Forelimb muscle (tissue), 1 donor: ENCODE measurements around the gene THAP3. TPM values are rescaled to one million over a fixed set of nuclear protein-coding genes. Genes with fewer than 3 reads are reported as not detected.

Experiments used
- DNase-seq: peaks from one replicate; pipeline ENCODE4 v3.0.0-alpha.2; 2013; ENCODE audit warnings: low read depth
- polyA plus RNA-seq: library from polyadenylated mRNA; unstranded; fragments of 120-200 nt; gene quantifications from one replicate; pipeline ENCODE4 v1.2.1, GENCODE V29; 2013; ENCODE audit not compliant: insufficient read length

The THAP3 gene
- polyA plus RNA-seq, 1 donor = 16.8 TPM

DNA sequence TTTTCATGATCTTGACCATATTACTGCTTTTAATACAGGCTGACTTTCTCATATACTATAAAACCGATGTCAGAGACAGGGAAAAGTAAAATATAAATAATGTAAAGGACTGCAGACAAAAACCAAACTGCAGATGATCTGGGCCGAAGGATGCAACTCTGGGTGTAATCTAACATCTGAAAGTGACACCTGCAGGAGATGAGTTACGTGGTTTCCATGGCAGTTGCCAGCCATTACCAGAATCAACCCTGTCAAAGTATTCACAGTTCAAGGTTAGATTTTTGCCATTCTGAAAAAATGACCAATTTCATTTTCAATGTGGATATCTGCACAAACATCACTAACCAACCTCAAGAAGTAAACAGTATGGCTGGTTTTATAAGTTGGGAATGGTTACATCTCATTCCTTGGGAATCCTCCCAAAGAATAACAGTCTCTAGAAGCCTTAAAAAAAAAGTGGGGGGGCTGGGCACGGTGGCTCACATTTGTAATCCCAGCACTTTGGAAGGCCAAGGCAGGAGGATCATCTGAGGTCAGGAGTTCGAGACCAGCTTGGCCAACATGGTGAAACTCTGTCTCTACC lies 49.2 kb downstream of the THAP3 start:
- no peak for DNase-seq

DNA sequence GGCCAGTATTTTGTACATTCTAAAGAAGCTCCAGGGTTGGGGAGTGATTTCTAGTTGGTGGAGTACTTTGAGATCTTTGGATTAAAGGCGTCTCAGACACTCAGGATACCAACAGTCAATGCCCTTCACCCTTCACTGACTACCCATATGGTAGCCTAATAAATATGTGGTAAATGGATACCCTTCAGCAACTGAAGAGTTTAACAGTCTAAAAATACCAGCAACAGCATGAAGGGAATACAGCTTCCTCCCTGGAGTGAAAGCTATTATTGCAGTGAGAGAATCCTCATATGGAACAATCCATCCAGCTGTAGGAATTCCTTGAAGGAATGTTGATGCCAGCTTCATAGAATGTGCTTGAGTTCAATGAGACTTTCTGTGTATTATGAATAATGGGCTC lies 50.1 kb downstream of the THAP3 start:
- DNase-seq = no peak

DNA sequence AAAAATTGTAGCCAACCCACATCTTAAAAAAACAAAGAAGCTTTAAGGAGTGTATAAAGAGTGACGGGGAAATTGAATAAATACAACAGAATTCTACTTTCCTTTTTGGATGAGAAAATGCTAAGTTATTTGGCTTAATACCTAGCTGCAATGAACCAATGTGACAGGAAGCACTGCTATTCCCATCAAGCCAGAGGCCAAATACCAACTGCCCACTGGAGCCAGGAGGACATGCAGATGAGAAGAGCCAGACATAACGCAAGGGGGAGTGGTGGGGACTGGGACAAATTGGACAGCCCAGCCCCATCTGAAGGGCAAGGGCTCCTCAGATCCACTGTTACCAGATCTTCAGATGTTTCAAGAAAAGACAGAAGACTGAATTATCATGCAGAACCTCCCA lies 51.3 kb downstream of the THAP3 start:
- DNase-seq = no peak

Other genes with a start within 250 kb of the THAP3 start
- gene ACOT7, start 231.1 kb upstream of the THAP3 start, polyA plus RNA-seq = 13.4 TPM
- not detected for gene HES2, start 204.9 kb upstream of the THAP3 start, polyA plus RNA-seq
- 3.0 TPM for gene ESPN, start 200.1 kb upstream of the THAP3 start, polyA plus RNA-seq
- gene TNFRSF25, start 158.7 kb upstream of the THAP3 start, polyA plus RNA-seq = 10.4 TPM
- 10.6 TPM for gene PLEKHG5, start 133.2 kb upstream of the THAP3 start, polyA plus RNA-seq
- 13.6 TPM for gene NOL9, start 70.4 kb upstream of the THAP3 start, polyA plus RNA-seq
- 5.5 TPM for gene TAS1R1, start 69.6 kb upstream of the THAP3 start, polyA plus RNA-seq
- gene ZBTB48, start 44.9 kb upstream of the THAP3 start, polyA plus RNA-seq = 23.8 TPM
- gene KLHL21, start 22.0 kb upstream of the THAP3 start, polyA plus RNA-seq = 41.1 TPM
- gene PHF13, start 11.1 kb upstream of the THAP3 start, polyA plus RNA-seq = 18.4 TPM
- 35.0 TPM for gene DNAJC11, start 76.9 kb downstream of the THAP3 start, polyA plus RNA-seq
- gene CAMTA1, start 160.6 kb downstream of the THAP3 start, polyA plus RNA-seq = 43.5 TPM